Epithelial cell of esophagus (primary cell): ENCODE results near the gene CAT.
A peak's percentile ranks its signal among the peaks of the same experiment; 100 is the strongest.

Experiments
- DNase-seq: peaks from one replicate; pipeline ENCODE4 v3.0.0; 2010; ENCODE audit warnings: low read depth
- H3K4me3 ChIP-seq: 2 replicates; pipeline ENCODE4 v1.5.1; 2011; ENCODE audit warnings: mild to moderate bottlenecking, low read length, control low read depth
- CTCF ChIP-seq: IDR thresholded peaks from 2 replicates; pipeline ENCODE4 v1.5.1; 2011; ENCODE audit warnings: low read depth, mild to moderate bottlenecking, low read length, control low read depth, inconsistent platforms; ENCODE audit not compliant: insufficient read depth; ENCODE audit errors: missing control alignments

Gene CAT

GRCh38 chr11:34480314-34480713 is 41.6 kb downstream of the CAT start:
- DNase-seq, result peak; percentile 49
- no peak overlapping the region for H3K4me3 ChIP-seq
- no peak for TF ChIP-seq CTCF

GRCh38 chr11:34481307-34481706 is 42.6 kb downstream of the CAT start:
- H3K4me3 ChIP-seq, result no peak overlapping the region
- TF ChIP-seq CTCF, result no peak
- peak; percentile 87 for DNase-seq

- H3K4me3 ChIP-seq, result no peak overlapping the region
- no peak for DNase-seq
- no peak for TF ChIP-seq CTCF
Measured at GRCh38 chr11:34483106-34483874, 44.6 kb downstream of the CAT start.

GRCh38 chr11:34487430-34487829 is 48.7 kb downstream of the CAT start:
- DNase-seq, result no peak
- TF ChIP-seq CTCF, result no peak
- H3K4me3 ChIP-seq, result no peak overlapping the region

GRCh38 chr11:34488855-34489557 is 50.3 kb downstream of the CAT start:
- H3K4me3 ChIP-seq, result no peak overlapping the region
- TF ChIP-seq CTCF, result no peak
- no peak for DNase-seq

DNA sequence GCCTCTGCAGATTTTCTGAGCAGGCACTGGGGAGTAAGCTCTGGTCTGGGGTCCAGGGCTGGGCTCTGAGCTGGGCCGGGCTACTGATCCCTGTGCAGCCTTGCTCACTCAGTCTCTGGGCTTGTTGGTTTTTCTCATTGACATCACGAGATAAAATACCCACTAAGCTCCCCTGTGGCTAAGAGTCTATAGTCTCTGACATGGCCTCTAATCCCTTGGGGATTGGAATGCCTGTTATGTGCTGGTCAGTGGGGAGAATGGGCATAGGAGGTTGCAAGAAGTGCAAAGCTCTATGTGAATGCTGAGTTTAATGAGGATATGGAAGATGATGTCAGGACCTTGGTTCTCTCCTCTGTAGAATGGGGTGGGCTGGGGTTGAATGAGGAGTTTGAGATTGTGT is 51.6 kb downstream of the CAT start:
- DNase-seq, result no peak
- no peak for TF ChIP-seq CTCF

DNA sequence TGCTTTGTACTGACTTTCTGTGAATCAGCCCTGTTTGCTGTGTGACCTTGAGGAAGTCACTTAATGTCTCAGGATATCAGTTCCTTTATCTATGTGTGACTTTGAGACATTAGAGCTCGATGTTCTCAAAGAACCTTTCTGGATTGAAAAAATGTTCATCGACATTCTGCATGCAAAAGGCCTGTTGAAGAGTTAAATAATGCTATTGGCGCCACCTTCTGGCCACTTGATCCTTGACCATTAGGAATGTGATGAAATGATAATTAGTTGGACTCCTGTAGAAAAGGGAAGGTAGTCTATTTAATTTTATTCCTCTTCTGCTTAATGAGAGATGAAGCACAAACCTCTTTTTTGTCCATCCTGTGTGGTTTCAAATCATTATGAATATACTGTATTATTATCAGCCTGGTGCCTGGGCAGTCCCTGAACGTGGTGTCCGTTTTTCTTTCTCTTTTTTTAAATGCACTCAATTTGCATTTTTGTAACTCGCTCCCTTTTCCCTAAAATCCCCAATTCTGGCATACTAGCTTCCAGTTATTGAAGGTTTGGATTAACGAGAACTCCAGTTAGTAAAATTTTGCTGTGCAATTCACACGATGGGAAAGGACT is 54.2 kb downstream of the CAT start:
- H3K4me3 ChIP-seq, result no peak overlapping the region
- peak; percentile 64 for TF ChIP-seq CTCF
- DNase-seq, result peak; percentile 76

More for the DNA sequence above, 51.6 kb downstream of the CAT start:
- H3K4me3 ChIP-seq, result no peak overlapping the region
